ENCODE measurements around the gene HS3ST5.

- no peak for TF ChIP-seq POLR2A (IDR thresholded peaks at IDR 0.05; ENCODE audit: low read depth, low read length)
- no peak for TF ChIP-seq TAF1 (IDR thresholded peaks at IDR 0.05; ENCODE audit: low read depth, low read length)
- no peak for TF ChIP-seq POLR2AphosphoS5 (IDR thresholded peaks at IDR 0.05; ENCODE audit: low read depth, low read length)
- no peak for TF ChIP-seq SPI1 (IDR thresholded peaks at IDR 0.05; ENCODE audit: low read depth, low read length)
- TF ChIP-seq POU2F2 (IDR thresholded peaks at IDR 0.05; ENCODE audit: low read depth, low read length) = no peak
These were observed 1.6 kb upstream of the HS3ST5 start for GRCh38 chr6:114344246-114344970.
